HG03571 (cell line): ENCODE results near the gene CAMK2A.
"Not testable (repeated sequence)": the region's sequence is repeated elsewhere in the genome, so short reads cannot be mapped to it uniquely, and the experiment has no call there.

Source experiments
- ATAC-seq: cut with Tn5 transposase; IDR thresholded peaks from one replicate; pipeline ENCODE4 v1.9.1; 2021; ENCODE audit not compliant: unreplicated experiment

Gene CAMK2A

DNA sequence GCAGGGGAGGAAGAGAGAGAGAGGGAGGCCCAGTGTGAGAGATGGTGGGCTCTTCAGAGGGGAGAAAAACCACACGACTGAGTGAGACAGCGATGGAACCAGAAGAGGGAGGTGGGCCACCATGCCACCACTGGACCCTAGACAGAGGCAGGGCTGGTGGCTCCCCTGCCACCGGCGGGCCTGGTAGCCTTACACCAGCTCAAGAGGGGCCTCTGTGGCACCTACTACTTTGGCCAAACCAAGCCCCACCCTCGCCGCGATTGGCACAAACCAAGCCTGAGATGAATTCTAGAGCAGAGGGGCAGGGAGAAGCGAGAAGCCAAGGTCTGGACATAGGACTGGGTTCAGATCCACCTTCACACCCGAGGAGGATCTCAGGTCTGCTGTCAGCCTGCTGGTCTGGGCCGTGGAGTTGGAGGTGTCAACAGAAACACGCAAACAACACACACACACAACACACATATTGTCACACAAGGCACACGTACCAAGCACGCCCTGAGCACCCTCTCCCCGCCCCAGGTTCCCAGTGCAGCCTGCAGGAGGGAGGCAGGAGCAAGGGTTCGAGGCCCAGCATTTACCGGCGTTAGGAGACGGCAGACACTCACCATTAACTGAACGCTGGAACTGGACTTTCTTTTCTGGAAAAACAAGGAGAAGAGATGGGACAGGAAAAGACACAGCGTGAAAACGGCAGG is 50.3 kb downstream of the CAMK2A start:
- no peak for ATAC-seq

DNA sequence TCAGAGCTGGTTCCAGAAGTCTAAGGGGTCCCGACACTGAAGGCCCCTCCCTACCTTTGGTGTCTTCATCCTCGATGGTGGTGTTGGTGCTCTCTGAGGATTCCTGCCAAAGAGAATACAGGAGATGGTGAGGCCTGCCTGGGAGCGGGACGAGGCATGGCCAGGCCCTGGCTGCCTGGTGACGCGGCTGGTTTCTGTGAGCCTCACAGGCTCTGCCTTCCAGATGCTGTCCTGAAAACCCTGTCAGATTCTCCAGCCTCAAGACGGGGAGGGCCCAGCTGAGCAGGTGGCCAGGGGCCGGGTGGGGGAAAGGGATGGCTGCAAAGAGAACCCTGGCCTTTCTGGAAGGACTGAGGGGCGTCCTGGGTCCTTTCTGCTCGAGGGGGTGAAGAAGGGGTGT is 50.9 kb downstream of the CAMK2A start:
- ATAC-seq, result no peak

- no peak for ATAC-seq
Measured at GRCh38 chr5:150236981-150237754, 52.4 kb downstream of the CAMK2A start.

GRCh38 chr5:150236313-150236712 is 53.3 kb downstream of the CAMK2A start:
- ATAC-seq, result no peak

DNA sequence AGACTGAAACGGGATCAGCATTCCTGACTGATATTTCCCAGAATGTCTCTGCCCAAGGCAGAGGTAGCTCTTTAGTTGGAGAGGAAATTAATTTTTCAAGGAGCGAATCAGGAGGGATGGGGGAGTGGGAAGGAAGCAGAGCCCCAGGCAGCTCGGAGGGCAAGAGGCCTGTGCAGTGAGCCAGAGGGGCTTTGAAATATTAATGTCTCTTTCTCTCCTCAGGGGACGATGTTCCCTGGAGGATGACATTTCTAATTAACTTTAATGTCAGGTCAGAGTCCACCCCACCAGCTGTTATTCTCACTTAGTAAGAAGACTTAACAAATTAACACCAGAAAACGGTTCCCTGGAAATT is 54.1 kb downstream of the CAMK2A start:
- no peak for ATAC-seq

DNA sequence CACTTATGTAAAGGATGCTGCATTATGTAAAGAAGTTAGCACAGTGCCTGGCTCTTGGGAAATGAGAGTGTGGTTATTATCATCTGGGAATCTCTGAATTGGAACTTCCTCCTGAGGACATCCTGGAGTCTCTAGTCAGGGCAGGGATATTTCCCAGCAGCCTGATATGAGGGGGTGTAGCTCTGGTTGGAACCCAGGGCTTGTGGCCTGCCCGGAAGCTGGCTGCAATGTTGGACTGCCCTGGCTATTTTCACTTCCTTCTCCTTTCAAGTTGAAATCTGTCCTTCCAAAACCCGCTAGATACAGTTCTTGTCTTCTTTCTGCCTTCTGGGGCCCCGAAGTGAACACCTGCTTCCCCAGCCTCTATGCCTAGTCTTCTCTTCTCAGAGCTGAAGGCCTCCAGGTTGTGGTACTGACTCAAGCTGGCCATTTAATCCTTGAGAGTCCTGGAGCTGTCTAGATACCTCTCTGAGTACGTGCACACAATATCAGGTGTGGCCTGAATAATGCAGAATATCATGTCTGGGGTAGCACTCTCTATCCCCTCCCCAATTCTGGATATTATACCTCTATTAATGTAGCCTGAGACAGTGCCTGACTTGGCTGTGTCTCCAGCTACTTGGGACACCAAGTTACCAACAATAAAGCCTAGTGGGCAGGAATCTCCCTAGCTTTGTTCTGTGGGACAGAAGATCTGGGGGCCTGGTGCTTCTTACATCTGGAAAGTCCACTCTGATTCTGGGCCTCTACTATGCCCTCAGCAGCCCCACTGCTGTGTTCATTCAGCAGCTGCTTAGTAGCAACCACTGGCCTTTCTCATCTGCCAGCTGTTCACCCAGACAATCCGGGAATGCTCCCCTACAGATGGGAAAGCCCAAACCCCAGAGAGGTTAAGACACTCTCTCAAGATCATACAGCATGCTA is 54.7 kb downstream of the CAMK2A start:
- ATAC-seq, result no peak

DNA sequence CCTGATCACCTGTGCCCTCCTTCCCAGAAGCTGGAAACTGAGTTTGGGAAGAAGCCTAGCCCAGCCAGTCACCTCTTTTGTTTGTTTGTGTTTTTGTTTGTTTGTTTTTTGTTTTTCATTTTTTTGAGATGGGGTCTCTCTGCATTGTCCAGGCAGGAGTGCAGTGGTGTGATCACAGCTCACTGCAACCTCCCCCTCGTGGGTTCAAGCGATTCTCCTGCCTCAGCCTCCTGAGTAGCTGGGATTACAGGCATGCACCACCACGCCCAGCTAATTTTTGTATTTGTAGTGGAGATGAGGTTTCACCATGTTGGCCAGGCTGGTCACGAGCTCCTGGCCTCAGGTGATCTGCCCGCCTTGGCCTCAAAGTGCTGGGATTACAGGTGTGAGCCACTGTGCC is 55.9 kb downstream of the CAMK2A start:
- ATAC-seq, result not testable (repeated sequence)

DNA sequence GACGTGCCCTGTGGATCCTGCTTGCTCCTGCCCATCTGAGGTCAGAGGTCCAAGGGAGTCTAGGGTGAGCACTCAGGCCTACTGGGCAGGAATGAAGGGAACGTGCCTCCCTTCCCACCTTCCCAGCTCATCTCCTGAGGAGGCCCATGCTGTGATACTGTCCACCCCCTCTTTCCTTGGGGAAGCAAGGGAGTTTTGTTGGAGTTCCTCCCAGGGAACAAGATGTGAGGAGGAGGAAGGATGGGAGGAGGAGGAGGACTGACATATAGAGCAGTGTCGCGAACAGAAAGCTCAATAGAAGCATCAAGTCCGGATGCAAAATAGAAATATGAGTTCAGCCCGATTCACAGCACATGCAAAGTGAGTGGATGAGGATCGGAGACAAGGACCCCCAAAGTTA is 58.7 kb downstream of the CAMK2A start:
- ATAC-seq, result no peak

GRCh38 chr5:150229571-150229970 is 60.0 kb downstream of the CAMK2A start:
- no peak for ATAC-seq

DNA sequence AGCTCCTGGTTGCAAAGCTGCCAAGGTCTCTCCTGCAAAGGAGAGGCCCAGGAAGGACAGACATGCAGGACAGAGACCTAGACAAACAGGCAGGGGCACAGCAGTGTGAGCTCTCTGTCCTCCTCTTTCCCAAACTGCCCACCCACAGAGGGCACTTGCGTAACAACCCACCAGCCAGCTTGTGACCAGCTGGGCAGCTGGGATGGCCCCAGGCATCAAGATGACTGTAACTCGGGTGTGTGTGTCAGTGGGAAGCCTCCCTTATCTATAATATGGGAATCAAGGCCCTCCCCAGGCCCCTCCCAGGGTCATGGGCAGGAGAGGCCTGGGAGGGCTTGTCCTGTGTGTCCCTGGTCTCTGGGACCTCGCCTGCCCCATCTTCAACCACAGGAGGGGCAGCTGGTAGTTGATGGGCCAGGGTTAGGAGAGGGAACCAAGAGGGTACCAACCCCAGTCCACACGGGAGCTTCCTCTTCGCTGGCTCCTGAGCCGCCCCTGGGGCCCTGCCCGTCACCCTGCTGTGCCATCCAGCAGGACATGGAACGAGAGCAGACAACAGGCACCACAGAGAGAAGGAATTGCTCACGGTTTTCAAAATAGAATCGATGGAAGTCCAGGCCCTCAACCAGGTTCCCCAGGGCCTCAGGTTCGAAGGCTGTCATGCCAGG is 61.8 kb downstream of the CAMK2A start:
- no peak for ATAC-seq

- ATAC-seq, result no peak
Measured at GRCh38 chr5:150227036-150227435, 62.5 kb downstream of the CAMK2A start.

- no peak for ATAC-seq
Measured at GRCh38 chr5:150224483-150225027, 65.0 kb downstream of the CAMK2A start.

DNA sequence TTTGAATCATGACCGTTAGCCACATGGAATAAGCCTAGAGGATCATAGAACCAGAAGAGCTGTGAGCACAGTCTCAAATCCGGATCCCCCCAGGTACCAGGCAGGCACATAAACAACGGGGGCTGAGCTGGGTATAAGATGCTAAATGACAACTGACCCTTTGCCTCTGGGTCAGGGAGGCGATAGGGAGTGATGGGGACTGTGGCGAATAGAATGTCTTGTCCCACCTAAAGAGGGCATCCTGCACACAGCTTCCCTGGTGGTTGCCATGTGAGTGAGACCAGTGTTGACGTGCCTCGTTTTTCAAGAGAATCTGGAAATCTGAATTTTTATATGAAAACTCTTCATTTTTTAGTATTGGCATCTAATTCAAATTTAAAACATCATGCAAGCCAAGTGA is 66.1 kb downstream of the CAMK2A start:
- ATAC-seq, result no peak

DNA sequence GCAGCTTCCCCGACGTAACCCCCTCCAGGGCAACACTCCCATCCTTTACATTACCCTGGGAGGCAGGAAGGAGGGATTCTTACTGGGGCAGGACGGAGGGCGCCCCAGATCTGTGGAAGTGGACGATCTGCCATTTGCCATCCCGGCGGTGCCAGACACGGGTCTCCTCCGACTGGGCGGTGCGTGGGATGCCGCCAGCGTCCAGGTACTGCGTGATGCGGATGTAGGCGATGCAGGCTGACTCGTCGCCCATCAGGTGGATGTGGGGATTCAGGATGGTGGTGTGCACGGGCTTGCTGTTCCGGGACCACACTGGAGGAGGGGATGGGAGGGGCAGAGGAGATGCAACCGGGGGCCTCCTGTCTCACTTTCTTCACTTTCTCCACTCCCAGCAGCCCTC is 66.7 kb downstream of the CAMK2A start:
- ATAC-seq, result no peak

DNA sequence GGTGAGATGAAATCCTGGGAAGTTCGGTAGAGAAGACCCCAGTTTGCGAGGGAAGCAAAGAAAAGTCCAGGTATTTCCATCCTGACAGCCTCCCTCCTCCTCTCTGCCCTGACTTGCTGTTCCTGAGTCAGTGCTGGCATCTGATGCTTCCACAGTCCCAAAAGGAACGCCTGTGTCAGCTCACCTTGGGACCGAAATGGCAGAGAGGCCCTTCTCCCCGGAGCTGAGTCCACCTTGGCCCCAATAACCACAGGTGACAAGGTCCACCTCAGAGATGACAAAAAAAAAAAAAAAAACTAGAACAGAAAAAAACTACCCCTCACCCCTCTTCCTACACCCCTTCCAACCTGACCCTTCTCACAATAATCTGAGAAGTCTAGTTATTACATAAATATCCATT is 68.1 kb downstream of the CAMK2A start:
- no peak for ATAC-seq

DNA sequence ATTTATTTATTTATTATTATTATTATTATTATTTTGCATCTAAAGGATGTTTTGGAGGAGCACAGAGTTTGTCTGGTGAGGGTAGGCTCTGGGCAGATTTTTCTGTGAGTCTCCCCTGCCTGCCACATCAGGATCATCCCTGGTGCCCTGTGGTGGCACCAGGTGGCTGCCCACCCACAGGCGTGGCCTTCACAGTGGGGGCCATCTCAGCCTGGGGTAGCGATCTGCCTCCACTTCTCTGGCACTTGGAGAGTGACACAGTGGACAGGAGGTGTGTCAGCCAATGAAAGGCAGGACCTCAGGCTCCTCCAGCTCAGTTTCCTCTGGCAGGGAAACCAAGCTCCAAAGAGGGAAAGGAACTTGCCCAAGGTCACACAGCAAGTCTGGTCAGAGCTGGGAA is 69.7 kb downstream of the CAMK2A start:
- no peak for ATAC-seq

DNA sequence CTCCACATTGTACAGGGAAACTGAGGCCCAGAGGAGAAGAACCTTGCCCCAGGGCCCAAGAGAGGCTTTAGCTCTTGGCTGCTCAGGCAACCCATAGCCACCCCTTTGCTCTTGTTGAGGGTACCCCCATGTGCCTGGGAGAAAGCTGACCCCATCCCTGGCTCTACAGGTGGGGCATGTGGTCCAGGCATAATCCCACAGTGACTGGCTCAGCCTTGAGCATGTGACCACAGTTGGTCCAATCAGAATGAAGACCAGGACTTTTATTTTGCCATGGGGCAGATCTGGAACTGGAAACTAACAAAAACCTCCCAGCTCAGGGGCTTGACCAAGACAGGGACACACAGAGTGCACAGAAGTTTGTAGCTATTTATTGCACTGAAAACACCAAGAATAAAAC is 70.4 kb downstream of the CAMK2A start:
- no peak for ATAC-seq

- ATAC-seq, result no peak
Measured at GRCh38 chr5:150218693-150219035, 70.9 kb downstream of the CAMK2A start.

- no peak for ATAC-seq
Measured at GRCh38 chr5:150217873-150218692, 71.5 kb downstream of the CAMK2A start.

DNA sequence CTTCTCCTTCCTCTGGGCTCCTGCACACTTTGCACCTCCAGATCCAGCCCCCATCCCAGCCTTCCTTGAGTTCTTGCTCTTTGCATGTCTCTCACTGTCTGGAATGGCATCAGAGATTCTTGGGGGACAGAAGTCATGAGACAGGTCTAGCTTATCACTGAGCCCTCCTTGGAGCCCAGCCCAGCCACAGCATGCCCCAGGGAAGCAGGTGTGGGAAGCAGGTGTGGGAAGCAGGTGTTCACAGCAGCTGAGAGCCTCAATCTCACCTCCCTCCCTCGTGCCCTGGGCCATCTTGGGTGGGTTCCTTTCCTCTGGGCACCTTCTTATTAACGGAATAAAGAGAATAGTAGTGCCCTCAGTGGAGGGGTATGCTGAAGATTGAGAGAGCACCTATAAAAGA is 72.5 kb downstream of the CAMK2A start:
- ATAC-seq, result no peak
